HG03575 (cell line): ENCODE results near the gene TAOK2.

Experiments
- ATAC-seq: cut with Tn5 transposase; IDR thresholded peaks from one replicate; pipeline ENCODE4 v1.9.1; 2021; ENCODE audit not compliant: unreplicated experiment, insufficient number of reproducible peaks, low FRiP score; ENCODE audit errors: extremely low read depth

TAOK2 gene

GRCh38 chr16:29962344-29962994 is 11.2 kb upstream of the TAOK2 start:
- ATAC-seq = no peak

- ATAC-seq = no peak
Measured at GRCh38 chr16:29963021-29963743, 10.5 kb upstream of the TAOK2 start.

GRCh38 chr16:29968205-29968604 is 5.5 kb upstream of the TAOK2 start:
- no peak for ATAC-seq

- ATAC-seq = no peak
Measured at GRCh38 chr16:29971304-29971703, 2.4 kb upstream of the TAOK2 start.

GRCh38 chr16:29972500-29972899 is 1.2 kb upstream of the TAOK2 start:
- no peak for ATAC-seq

GRCh38 chr16:29972992-29973383 is 680 bp upstream of the TAOK2 start:
- no peak for ATAC-seq

- ATAC-seq = no peak
Measured at GRCh38 chr16:29974291-29975133, 844 bp downstream of the TAOK2 start.

- no peak for ATAC-seq
Measured at GRCh38 chr16:29975134-29975538, 1.5 kb downstream of the TAOK2 start.

GRCh38 chr16:29975811-29976511 is 2.3 kb downstream of the TAOK2 start:
- no peak for ATAC-seq

GRCh38 chr16:29977063-29977825 is 3.6 kb downstream of the TAOK2 start:
- ATAC-seq = no peak

- ATAC-seq = no peak
Measured at GRCh38 chr16:29978081-29978480, 4.4 kb downstream of the TAOK2 start.

- ATAC-seq = no peak
Measured at GRCh38 chr16:29978564-29979270, 5.0 kb downstream of the TAOK2 start.

GRCh38 chr16:29982560-29983419 is 9.1 kb downstream of the TAOK2 start:
- ATAC-seq = no peak

- no peak for ATAC-seq
Measured at GRCh38 chr16:29983420-29984136, 9.9 kb downstream of the TAOK2 start.

GRCh38 chr16:29984137-29984763 is 10.6 kb downstream of the TAOK2 start:
- ATAC-seq = no peak

GRCh38 chr16:29984764-29985147 is 11.1 kb downstream of the TAOK2 start:
- ATAC-seq = no peak
